Astrocyte (in vitro differentiated cells and primary cell): ENCODE measurements around the gene DNASE2.

Experiments used
- CTCF ChIP-seq: IDR thresholded peaks from 2 replicates; pipeline ENCODE4 v1.5.1; 2011; ENCODE audit warnings: low read depth, mild to moderate bottlenecking, inconsistent platforms, low read length, moderate library complexity; ENCODE audit not compliant: insufficient read depth
- EZH2 ChIP-seq: IDR thresholded peaks from 2 replicates; pipeline ENCODE4 v1.6.1; 2012; ENCODE audit warnings: mild to moderate bottlenecking, low read length, inconsistent platforms; ENCODE audit not compliant: insufficient read depth

DNA sequence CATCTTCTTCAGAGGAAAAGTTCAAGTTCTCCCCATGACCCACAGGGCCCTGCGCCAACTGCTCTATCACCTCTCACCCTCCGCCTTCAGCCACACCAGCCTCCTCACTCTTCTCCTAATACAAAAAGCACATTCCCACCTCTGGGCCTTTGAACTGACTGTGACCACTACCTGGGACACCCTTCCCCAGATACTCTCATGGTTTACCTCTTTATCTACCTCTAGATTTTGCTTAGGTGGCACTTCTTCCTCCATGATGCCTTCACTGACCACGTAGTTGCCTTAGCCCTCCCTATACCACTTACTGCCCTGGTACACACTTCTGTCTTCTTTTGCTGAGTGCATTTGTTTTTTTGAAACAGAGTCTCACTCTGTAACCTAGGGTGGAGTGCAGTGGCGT lies 41.7 kb upstream of the DNASE2 start:
- TF ChIP-seq CTCF (no peak), EZH2 (no peak)
